NCI-H2107 (cell line): ENCODE data around the gene CCDC169.
"Not testable (repeated sequence)": the region's sequence is repeated elsewhere in the genome, so short reads cannot be mapped to it uniquely, and the experiment has no call there.

ENCODE experiments used
- DNase-seq: peaks from one replicate; lab custom pipeline; 2025; lab: John Stamatoyannopoulos, UW

Gene CCDC169

DNA sequence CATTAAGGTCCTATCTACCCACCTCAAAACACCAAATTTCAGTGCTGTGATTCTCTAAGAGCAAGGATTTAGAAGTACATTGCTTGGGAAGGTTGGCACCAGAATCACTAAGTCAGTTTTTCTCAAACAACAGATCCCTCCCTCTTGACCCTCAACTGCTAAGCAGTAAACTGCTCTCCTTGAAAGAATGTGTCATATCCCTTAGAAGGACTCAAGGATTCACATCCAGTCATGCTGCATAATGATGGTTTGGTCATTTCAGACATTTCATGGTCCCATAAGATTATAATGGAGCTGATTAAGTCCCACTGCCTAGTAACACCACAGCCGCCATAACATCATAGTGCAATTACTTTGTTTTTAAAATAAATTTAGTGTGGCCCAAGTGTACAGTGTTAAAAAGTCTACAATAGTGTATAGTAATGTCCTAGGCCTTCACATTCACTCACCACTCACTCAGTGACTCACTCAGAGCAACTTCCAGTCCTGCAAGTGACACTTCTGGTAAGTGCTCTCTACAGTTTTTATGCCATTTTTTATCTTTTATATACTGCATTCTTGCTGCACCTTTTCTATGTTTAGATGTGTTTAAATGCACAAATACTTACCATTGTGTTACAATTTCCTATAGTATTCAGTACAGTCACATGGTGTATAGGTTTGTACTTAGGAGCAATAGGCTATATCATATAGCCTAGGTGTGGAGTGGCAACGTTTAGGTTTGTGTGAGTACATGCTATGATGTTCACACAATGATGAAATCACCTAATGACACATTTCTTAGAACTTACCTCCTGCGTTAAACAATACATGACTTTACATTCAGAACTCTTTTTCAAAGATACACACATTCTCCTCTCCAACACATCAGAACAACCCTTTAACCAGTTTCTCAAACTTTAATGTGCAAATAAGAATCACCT, 15.7 kb upstream of the CCDC169 start:
- DNase-seq: no peak

DNA sequence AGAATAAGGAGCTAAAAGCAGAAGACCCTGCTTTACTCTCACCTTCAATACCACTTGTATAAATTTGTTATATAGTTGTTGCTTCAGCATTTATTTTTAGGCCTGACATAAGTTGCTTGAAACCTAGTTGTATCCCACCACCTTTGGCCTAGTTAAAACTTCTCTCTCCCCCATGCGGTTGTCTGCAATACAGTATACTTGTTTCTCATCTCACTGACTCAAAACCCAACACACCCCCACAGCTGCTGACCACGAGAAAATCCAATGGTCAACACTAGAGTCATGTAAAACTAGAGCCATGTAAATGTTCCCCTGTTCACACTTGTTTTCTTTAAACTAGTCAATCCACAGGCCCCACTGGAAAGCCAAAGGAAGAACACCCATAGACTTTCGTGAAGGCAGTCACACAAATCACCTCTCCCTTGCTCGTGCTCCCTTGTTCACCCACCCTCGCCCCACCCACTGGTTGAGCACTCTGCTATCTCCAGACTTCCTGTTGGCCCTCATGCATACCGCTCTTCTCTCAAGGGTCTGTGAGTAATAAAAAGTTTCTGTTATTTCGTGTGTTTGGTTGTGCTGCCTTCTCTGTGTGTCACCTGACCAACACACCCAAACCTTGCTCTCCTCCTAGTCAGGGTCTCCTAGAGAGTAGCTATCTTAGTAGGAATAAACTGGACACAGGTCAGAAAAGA, 12.9 kb upstream of the CCDC169 start:
- DNase-seq: no peak

DNA sequence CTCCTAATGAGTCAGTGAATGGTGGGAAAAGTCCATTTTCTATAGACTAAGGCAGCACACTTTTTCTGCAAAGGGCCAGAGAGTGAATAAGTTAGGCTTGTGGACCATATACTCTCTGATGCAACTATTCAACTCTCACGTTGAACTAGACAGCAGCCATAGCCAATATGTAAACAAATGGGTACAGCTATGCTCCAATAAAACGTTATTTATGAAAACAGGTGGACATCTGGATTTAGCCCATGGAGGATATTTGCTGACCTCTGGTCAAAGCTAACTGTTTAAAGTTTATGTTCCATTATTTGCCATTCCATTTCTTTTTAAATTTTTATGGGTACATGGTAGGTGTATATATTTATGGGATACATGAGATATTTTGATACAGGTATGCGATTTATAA, 4.7 kb upstream of the CCDC169 start:
- DNase-seq: no peak

DNA sequence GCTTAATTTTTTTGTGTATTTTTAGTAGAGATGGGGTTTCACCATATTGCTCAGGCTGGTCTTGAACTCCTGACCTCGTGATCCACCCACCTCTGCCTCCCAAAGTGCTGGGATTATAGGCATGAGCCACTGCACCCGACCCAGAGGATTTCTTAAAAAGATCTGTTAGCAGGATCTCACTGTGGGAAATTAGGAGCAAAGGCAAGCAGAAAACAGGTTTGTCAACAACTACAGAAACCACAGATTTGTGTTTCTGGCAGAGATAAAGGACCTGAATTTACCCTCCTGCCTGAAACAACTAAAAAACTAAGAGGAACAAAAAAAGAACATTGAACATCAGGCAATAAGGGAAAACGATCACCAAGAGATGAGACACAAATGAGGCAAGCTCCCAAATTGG, 1.9 kb upstream of the CCDC169 start:
- DNase-seq: not testable (repeated sequence)

DNA sequence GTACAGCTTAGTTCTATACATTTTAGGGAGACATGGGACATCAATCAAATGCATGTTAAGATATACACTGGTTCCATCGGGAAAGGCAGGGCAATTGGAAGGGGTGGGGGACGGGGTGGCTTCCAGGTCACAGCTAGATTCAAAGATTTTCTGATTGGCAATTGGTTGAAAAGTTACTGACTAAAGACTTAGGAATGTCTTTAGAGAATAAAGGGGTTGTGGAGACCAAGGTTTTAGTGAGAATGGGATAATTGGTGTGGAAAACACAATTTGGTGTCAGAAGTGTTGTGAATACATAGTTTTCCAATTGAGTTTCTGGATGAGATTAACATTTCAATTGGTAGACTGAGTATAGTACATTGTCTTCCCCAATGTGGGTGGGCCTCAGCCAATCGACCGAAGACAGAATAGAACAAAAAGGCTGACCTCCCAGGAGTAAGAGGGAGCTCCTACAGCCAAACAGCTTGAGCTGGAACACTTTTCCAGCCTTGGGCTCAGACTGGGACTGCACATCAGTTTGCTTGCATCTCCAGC, 988 bp upstream of the CCDC169 start:
- no peak for DNase-seq

DNA sequence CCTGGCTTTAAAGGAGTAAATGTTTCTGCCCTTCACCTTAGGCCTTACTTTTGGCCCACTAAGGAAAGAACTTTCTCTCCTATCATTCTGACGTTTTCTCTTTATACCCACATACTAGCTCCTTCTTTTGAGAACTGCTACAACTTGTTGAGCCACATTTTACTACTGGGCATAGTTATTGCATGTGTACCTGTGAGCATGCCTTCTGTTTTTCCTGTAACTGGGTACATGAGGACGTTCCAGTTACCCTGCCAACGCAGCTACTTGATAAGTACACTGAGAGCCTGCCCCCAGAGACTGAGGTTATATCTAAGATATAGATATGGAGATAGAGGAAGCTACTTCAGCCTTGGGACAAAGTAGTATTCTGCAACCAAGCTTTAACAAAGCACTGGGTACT, 3.5 kb downstream of the CCDC169 start:
- DNase-seq: no peak

DNA sequence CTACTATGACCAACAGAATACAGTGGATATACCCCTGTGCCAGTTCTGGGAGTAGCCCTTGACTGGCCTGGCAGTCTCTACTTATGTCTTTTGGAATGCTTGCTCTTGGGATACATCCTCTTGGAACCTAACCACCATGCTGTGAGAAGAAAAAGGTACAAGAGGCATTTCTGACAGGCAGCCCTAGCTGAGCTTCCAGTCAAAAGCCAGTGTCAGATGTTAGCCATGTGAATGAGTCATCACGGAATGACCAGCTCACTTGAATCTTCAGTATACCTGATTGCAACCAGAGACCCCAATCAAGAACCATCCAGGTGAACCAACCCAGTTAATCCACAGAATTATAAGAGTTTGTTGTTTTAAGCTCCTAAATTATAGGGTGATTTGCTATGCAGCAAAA, 4.1 kb downstream of the CCDC169 start:
- no peak for DNase-seq

DNA sequence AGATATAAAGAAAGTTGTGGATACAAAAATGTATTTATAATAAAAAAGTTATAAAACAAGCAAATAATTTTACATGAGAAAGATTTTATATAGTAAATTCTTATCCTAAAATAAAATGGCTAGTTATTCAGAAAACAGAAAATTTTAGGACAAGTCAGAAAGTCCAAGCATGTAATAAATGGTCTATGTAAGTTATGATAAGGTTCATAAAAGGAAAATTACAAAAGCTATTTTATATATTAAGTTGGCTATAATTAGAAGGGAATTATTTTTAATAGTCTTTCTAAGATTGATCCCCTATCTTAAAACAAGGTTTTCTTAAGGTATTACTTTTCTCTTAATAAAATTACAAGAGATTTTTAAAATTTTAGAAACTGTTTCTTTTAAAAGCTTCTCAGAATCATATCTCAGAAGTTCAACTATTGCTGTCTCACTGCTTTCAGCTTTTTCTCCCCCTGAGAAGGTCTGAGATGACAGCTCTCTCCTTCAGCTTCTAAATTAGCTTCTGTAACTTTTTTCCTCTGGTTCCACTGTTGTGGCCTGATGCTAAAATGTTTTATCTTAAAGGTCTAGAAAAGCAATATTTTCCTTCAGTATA, 8.7 kb downstream of the CCDC169 start:
- DNase-seq: no peak

DNA sequence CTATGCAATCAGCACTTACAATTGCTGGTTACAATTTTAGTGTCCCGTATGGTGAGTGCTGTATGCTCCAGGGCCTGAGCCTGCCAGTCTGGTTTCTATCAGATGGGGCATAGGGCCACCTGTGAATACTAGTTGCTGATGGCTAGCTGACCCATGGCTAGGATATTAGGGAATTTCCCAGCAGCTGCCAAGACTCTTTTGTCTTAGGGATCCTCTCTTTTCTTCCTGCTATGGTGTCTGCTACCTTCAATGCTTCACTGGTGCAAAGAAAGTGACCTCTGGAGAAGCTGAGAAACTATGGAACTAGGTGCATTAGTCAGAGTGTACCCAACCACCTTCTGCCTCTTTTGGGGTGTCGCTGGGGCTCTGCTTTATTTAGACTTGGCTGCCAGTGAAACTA, 11.6 kb downstream of the CCDC169 start:
- DNase-seq: no peak

DNA sequence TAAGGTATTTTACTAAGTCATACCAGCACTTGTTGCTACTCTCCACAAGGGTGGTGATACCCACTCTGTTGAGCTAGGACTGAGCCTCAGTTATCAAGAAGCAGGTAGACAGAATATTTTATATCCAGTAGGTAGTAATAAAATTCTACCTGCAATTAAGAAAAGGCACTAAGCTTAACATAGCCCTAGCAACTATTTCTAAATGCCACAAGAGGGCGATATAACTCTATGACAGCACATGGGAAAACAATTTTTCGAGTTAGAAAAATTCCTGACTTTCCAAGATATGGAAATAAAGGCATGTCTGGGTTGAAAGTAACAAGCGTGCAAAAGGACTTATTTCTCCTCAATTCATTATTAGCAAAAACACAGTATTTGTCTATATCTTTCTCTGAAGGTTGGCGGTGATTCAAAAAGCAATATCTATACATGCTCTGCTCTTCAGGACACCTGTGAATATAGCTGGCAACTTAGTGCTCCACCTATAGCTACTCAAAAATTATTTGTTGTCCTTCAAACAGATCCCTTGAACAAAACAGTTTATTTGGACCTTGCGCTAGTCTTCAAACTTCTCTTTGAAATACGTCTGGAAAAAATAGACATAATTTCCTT, 14.7 kb downstream of the CCDC169 start:
- no peak for DNase-seq

DNA sequence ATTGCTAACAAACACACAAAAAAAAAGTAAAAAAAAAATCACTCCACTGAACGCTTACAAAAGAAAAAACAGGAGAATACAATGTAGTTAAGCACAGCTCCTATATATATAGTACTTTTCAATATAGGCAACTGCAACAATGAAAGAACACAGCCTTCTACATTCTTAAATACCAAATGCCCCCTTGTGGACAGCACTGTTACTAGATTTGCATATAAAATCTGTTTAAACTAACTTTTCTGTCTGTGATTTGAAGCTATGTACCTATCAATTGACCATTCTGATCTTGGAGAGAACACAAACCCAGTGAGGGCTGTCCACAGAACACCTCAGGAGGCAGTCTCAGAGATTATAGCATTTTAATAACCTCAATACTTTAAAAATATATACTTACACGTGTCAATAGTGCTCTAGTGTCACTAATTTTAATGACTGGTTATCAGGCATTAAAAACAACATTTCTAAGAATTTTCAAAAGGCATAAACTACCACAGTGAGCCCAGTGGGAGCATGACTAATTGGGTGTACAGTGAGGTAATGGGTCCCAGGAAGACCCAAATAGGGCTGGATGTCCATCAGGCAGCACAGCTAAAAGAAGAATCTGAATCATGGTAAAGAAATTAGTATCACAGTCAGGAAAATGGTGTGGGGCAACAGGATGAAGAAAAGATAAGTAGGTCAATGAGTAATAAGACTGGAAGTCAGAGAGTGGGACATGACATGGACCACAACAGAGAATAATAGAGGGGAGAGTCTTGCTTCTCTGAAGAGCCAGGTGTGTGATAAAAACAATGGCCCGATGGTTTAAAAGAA, 22.2 kb downstream of the CCDC169 start:
- DNase-seq: no peak

DNA sequence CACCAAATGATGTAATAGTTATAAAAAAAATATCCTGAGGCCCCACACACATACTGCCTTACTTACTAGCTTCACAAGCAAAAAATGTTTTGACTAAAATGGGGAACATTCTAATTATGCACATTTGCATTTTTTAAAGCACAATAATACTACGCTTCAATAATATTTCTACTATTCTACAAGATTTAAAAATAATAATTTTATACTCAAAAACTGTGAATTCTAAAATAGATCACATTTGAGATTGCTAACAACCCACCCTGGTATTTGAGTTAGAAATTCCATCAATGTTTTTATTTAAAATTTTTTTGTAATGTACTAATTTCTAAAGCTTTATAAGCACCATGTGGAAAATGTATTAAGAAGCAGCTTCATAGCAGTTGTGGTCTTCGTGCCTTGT, 24.2 kb downstream of the CCDC169 start:
- no peak for DNase-seq

DNA sequence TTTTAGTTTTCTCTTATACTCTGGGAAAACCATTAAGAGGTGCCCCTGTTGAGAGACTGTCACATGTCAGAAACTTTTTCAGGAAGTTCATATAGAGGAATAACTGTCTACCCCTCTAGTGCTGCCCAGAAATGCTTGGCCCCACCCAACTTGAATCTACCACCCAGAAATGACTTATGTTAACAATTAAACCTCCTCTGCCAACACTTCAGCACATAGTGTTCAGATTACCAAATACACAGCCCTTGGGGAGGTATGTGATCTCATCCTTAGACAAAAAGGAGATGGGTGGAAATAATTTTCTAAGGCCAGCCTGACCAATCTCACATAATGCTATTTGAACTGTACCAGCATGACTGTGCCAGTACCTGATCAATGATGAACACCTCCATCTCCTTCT, 35.6 kb downstream of the CCDC169 start:
- no peak for DNase-seq

DNA sequence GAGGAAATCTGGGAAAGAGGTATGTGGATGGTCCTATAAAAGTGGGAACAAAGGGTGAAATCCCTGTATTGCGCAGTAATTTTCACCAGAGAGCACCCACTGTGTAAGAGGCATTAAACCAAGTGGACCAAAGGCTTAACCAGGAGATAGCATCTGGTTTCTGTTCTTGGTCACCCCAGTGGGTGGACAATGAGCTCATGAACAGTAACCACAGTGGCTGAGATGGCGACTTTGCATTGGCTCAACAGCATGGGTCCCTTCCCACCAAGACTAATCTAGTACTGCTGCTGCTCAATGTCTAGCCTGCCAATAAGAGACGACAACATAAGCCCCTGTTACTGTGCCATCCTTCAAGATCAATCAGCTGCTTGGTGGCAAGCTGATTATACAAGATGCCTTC, 36.6 kb downstream of the CCDC169 start:
- DNase-seq: no peak

DNA sequence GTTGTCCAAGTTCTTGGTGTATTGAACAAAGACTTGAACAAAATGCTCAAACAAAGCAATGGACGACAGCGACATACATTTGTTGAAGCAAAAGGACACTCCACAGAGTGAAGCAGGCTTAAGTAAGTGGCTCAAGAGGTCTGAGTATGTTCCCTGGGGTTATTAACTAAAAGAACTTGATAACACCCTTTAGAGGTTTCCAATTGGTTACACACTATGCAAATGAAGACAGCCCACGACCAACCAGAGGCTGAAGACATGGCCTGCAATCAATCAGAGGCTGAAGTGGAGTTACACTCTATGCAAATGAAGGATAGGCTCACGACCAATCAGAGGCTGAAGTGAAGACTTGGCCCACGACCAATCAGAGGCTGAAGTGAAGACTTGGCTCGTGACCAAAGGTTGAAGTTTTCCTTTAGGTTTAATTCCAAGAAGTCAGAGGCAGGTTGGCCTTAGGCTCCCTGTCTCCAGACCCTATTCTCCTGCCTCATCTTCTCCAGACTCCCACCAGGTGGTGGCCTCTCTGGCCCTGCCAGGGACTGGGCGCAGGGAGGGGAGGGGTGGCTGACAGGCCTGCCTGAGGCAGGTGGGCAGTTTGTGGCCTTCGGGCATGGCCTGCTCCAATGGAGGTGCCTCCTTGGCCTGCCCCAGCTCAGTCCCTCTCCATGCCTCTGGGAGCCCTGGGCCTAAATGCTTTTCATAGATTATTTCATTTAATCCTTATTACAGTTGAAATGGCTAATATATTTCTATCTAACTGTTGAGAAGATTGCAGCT, 38.1 kb downstream of the CCDC169 start:
- DNase-seq: no peak

DNA sequence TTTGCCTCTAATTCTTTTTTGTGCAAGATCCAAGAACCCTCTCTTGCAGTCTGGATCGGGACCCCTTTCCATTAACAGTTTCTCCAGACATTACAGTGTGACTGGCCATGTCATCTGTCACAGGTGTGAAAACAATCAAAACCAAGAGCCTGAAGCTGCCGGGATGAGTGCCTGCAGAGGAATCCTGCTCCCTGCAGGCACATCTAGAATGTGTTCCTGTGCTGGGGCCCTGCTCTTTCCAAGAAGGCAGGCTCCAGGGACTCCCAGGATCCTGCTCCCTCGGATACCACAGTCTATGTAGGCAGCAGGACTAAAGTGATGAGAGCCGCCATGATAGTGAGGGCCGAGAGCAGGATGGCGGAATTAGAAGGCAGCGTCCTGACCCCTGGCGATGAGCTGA, 38.8 kb downstream of the CCDC169 start:
- DNase-seq: no peak

DNA sequence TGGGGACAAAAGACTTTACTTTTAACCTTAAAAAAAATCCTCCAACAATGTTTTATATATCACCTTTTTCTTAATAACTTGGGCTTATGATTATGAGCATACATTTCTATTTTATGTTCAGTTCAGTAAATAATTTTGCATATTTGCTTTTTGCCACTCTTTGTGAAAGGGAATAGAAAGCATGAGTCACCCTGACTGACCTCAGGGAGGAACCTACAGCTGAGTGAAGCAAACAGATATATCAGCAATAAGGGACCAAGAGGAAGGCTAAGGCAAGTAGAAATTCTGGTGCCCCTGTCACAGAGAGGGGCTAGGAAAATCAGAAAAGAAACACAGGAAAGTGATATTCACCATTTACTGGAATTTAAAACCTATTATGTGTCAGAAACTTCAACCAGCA, 46.1 kb downstream of the CCDC169 start:
- DNase-seq: no peak

DNA sequence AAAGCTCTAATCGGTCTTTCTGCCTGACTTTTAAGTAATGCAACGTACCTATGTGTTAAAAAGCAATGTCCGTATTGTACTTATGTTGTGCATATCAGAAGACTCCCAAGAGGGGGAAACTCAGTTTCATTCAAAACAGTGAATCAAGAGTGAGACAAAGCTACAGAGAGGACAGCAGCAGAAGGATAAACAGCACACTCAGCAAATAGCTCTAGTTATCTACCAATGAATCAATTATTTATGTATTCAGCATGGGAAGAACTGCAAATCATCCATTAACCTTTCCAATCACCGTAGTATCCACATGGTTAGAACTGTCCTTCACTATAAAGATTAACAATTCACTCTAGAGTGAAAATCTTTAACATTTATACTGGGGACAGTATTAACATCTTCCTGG, 46.6 kb downstream of the CCDC169 start:
- no peak for DNase-seq

DNA sequence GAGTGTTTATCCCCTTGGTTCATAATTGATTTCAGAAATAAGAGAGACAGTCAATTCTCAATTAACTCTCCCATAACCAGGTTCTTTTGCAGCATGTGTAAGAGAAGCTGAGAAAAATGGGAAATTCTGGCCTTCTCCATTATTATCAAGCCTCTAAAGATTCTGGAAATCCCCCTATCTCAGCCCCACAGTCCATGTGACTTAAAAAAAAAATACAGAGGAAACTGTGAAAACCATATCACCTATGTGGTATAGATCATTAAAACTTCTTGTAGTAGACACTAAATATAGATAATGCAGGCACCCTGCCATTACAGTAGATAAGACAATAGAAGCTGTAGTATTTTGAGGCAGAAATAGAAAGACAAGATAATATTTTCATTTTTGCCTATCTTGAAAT, 48.9 kb downstream of the CCDC169 start:
- no peak for DNase-seq

DNA sequence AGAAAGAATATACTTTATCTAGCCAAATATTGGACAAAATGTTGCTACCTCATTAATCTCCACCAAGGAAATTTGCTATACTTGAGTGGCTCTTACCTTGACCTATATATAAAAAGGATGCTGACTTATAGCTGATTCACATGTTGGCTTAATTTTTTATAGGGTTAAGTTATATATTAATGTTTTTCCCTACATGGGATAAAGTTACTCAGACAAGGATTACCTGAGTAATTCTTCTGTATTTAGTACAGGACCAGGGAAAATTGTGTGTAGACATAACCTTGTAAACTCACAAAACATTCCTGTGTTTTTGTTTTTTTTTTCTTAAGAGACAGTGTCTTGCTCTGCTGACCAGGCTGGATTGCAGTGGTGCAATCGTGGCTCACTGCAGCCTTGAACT, 52.6 kb downstream of the CCDC169 start:
- no peak for DNase-seq

DNA sequence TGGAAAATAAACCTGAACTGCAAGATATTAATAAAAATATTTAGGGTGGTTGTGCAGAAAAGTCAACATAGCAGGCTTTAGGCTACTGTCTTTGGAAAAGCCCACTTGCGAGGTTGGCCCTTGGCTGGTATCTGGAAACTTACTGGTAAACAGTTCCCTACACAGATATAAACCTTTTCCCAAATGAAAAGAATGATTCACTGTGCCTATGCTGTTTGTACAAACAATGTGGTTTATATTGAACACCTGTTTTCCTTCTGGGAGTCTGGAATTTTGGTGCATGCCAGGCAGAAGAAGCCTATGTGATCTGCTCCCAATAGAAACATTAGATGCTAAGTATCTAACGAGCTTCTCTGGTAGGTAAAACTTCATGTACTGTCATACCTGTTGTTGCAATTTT, 53.5 kb downstream of the CCDC169 start:
- DNase-seq: no peak
